Cardiac muscle cell (in vitro differentiated cells and primary cell): ENCODE results near the gene LRP1B. TPM values are rescaled to one million over a fixed set of nuclear protein-coding genes. Genes with fewer than 3 reads are reported as not detected.
"Not testable (repeated sequence)": the region's sequence is repeated elsewhere in the genome, so short reads cannot be mapped to it uniquely, and the experiment has no call there.

Experiments used
- DNase-seq, 2 donors: peaks; one replicate each; pipeline versions ENCODE4 v3.0.0 to v3.0.0-alpha.2; 2010 to 2017; ENCODE audit warnings: low read depth in 1 of 2, low spot score in 1 of 2
- H3K27ac ChIP-seq: fragments of 200-600 bp; sonication (generic); 2 replicates; pipeline ENCODE4 v1.5.1; 2016
- H3K27me3 ChIP-seq: fragments of 200-600 bp; sonication (generic); 2 replicates; pipeline ENCODE4 v1.6.0; 2016; ENCODE audit warnings: control low read depth
- H3K36me3 ChIP-seq: fragments of 200-600 bp; sonication (generic); 2 replicates; pipeline ENCODE4 v1.5.1; 2016; ENCODE audit warnings: control low read depth
- H3K4me1 ChIP-seq: fragments of 200-600 bp; sonication (generic); 2 replicates; pipeline ENCODE4 v1.8.1; 2017; ENCODE audit warnings: low read depth, mild to moderate bottlenecking, mixed run types
- H3K4me3 ChIP-seq: fragments of 200-600 bp; sonication (generic); 2 replicates; pipeline ENCODE4 v1.5.1; 2016; ENCODE audit warnings: mild to moderate bottlenecking
- H3K9me3 ChIP-seq: fragments of 200-600 bp; sonication (generic); 2 replicates; pipeline ENCODE4 v1.5.1; 2017; ENCODE audit warnings: low read depth, mild to moderate bottlenecking, control low read depth
- polyA plus RNA-seq: library from polyadenylated mRNA; unstranded; fragments of >200 nt; fragmentation: Nextera tagmentation; extraction: Ambion mirVana; gene quantifications from 2 replicates; pipeline ENCODE4 v1.2.1, GENCODE V29; 2016
- total RNA-seq: library from RNA; depleted of rRNA; stranded (reverse); fragments of >200 nt; gene quantifications from 2 replicates; pipeline ENCODE4 v1.2.3, GENCODE V29; 2016
- TF ChIP-seq, protein P1 (sequence below): IDR thresholded peaks from 2 replicates; pipeline ENCODE4 v1.5.1; 2012; ENCODE audit warnings: low read depth, mild to moderate bottlenecking, low read length

Gene LRP1B
- total and polyA plus RNA-seq, 2 experiments from 2014 or later: 1.2 to 2.5 TPM

DNA sequence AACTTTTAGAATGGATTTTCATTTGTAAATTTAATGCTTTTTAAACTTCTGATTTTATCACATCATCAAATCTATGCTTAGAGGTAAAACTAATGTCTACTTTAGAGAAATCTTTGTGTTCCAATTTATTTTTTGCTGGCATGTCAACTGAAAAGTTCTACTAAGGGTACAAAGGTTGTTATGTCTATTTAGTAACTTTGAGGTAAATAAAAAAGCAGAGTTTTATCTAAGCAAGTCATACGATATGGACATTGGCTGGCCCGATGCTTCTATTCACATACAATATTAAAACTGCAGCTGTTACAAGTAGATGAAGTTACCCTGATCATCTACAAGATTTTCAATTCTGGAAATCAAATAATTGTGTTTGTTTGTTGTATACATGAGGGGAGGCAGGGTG lies 1575.1 kb downstream of the LRP1B start:
- no peak overlapping the region for H3K4me3 ChIP-seq
- no peaks in the 10 kb centered on the region for H3K27me3 ChIP-seq
- no peak overlapping the region for H3K27ac ChIP-seq
- H3K9me3 ChIP-seq: no peaks in the 10 kb centered on the region
- no peaks in the 10 kb centered on the region for H3K36me3 ChIP-seq
- TF ChIP-seq, protein P1, sequence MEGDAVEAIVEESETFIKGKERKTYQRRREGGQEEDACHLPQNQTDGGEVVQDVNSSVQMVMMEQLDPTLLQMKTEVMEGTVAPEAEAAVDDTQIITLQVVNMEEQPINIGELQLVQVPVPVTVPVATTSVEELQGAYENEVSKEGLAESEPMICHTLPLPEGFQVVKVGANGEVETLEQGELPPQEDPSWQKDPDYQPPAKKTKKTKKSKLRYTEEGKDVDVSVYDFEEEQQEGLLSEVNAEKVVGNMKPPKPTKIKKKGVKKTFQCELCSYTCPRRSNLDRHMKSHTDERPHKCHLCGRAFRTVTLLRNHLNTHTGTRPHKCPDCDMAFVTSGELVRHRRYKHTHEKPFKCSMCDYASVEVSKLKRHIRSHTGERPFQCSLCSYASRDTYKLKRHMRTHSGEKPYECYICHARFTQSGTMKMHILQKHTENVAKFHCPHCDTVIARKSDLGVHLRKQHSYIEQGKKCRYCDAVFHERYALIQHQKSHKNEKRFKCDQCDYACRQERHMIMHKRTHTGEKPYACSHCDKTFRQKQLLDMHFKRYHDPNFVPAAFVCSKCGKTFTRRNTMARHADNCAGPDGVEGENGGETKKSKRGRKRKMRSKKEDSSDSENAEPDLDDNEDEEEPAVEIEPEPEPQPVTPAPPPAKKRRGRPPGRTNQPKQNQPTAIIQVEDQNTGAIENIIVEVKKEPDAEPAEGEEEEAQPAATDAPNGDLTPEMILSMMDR: no peak
- DNase-seq: no peak
- no peaks in the 10 kb centered on the region for H3K4me1 ChIP-seq

DNA sequence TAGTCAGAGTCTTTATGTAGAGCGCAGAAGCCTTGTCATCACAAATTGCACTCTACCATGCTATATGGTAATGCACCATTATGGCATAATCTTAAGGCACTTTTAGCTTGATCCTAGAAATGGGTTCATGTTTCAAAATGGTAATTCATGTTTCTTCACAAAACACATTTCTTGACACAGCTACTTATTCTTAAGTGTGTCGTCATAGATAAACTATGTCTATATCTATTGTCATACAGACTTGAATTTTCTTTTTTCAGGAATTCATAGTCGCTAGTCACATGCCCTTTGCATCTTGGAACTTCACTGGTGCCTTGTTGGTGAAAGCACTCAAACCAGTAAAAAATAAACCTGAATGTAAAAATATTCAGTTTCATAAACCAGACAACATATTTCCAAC lies 1578.2 kb downstream of the LRP1B start:
- no peaks in the 10 kb centered on the region for H3K36me3 ChIP-seq
- TF ChIP-seq, protein P1: no peak
- DNase-seq: no peak
- H3K9me3 ChIP-seq: no peaks in the 10 kb centered on the region
- no peak overlapping the region for H3K4me3 ChIP-seq
- H3K4me1 ChIP-seq: no peaks in the 10 kb centered on the region
- H3K27me3 ChIP-seq: no peaks in the 10 kb centered on the region
- H3K27ac ChIP-seq: no peak overlapping the region

DNA sequence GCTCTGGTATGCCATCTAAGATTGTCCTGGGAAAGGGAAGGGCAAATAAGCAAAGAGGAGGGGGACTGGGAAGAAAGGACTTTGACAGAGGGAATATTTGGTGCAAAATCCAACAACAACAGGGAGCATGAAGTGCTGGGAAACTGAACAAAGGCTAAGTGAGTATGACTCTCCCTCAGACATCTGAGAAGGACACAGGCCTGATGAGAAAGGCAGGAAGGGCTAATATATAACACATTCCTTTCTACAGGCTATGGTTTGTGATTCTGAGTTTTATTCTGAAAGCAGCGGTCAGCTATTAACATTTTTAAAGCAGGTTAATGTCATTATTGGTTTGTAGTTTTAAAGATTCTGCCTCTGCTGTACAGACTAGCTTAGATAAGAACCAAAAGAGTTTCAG lies 1579.5 kb downstream of the LRP1B start:
- Histone ChIP-seq H3K36me3 (no peaks in the 10 kb centered on the region), H3K9me3 (no peaks in the 10 kb centered on the region), H3K27ac (no peak overlapping the region), H3K4me1 (no peaks in the 10 kb centered on the region), H3K4me3 (no peak overlapping the region), H3K27me3 (no peaks in the 10 kb centered on the region)
- DNase-seq: no peak
- TF ChIP-seq, protein P1: no peak

DNA sequence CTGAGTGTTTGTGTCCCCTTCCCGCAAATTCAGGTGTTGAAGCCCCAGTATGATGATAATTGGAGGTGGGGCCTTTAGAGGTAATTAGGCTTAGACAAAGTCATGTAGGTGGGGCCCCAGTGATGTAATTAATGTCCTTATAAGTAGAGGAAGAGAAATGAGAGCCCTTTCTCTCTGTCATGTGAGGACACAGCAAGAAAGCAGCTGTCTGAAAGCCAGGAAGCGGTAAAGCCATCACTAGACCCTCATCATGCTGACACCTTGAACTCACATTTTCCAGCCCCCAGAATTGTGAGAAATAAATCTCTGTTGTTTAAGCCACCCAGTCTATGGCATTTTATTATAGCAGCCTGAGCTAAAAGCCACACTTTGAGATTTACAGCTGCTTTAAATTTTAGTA lies 1580.0 kb downstream of the LRP1B start:
- no peaks in the 10 kb centered on the region for H3K27me3 ChIP-seq
- H3K4me1 ChIP-seq: no peaks in the 10 kb centered on the region
- DNase-seq: no peak
- no peak overlapping the region for H3K4me3 ChIP-seq
- H3K27ac ChIP-seq: no peak overlapping the region
- TF ChIP-seq, protein P1: no peak
- no peaks in the 10 kb centered on the region for H3K36me3 ChIP-seq
- no peaks in the 10 kb centered on the region for H3K9me3 ChIP-seq

DNA sequence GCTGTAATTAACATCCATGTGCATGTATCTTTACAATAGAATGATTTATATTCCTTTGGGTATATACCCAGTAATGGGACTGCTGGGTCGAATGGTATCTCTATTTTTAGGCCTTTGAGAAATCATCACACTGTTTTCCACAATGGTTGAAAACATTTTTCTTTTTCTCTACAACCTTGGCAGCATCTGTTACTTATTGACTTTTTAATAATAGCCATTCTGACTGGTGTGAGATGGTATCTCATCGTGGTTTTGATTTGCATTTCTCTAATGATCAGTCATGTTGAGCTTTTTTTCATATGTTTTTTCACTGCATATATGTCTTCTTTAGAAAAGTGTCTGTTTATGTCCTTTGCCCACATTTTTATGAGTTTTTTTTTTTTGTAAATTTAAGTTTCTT lies 1586.0 kb downstream of the LRP1B start:
- H3K4me1 ChIP-seq, H3K4me3 ChIP-seq, H3K9me3 ChIP-seq, DNase-seq, H3K27me3 ChIP-seq, H3K36me3 ChIP-seq, H3K27ac ChIP-seq: not testable (repeated sequence)

DNA sequence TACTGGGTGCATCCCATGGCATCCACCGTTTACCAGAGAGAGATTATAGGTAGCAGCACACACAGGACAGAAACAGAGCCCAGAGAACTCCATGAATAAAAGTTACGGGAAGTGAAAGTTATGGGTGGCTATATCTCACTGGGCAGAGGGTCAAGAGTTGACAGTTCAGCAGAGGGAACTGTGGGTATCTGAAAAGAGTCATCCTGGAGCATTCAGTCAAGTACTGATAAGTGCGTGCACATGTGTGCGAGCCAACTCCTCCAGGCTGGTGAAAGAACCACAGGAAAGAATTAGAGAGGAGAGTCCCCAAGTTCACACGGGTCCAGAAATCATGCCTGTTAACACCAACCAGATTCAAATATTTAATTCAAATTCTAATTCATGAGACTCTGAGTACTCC lies 1588.2 kb downstream of the LRP1B start:
- TF ChIP-seq, protein P1: no peak
- peak in 1 of 2 donors; percentile 34 for DNase-seq

More for the DNA sequence above, 1588.2 kb downstream of the LRP1B start:
- Histone ChIP-seq H3K27ac (no peak overlapping the region), H3K4me3 (no peak overlapping the region), H3K4me1 (peaks cover 5% of the 10 kb centered on the region), H3K9me3 (no peaks in the 10 kb centered on the region), H3K36me3 (no peaks in the 10 kb centered on the region), H3K27me3 (no peaks in the 10 kb centered on the region)
